Measurements from ENCODE around the gene RFWD3. TPM values are rescaled to one million over a fixed set of nuclear protein-coding genes. Genes with fewer than 3 reads are reported as not detected.

RFWD3 gene
- total and polyA plus RNA-seq, 2 of the 8 experiments (the other 6 are each of a cell fraction or from before 2014, with no cell fraction given), result 67.1 to 114 TPM

DNA sequence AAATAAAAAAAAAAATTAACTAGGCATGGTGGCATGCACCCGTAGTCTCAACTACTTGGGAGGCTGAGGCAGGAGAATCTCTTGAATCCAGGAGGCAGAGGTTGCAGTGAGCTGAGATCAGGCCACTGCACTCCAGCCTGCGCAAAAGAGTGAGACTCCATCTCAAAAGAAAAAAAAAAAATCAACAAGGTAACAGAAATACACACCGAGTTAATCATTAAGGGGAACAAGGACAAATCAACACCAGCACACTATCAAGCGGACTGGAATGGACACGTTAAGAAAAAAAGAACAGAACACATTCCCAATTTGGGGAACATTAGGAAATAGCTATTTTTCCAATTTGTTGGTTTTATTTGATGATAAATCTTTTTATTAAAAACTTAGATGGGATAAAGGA is 31.4 kb downstream of the RFWD3 start (continued):
- no peak for TF ChIP-seq ATF3 (IDR thresholded peaks at IDR 0.05; ENCODE audit: insufficient read depth, low read depth, low read length)

Data from H1 (cell line).